HFF-Myc (cell line): Measurements from ENCODE around the gene ELK3.

Experiments used
- DNase-seq: peaks from one replicate; pipeline ENCODE4 v3.0.0-alpha.2; 2011; ENCODE audit warnings: low read depth; ENCODE audit errors: extremely low read depth
- H3K4me3 ChIP-seq: replicated peaks from 2 replicates; pipeline ENCODE4 v1.5.1; 2011; ENCODE audit warnings: low read depth, mild to moderate bottlenecking, control low read depth, low read length
- TF ChIP-seq, protein P1 (sequence below): IDR thresholded peaks from 2 replicates; pipeline ENCODE4 v1.5.1; 2012; ENCODE audit warnings: mild to moderate bottlenecking, low read depth, low read length, control low read depth; ENCODE audit errors: missing control alignments

Gene ELK3

DNA sequence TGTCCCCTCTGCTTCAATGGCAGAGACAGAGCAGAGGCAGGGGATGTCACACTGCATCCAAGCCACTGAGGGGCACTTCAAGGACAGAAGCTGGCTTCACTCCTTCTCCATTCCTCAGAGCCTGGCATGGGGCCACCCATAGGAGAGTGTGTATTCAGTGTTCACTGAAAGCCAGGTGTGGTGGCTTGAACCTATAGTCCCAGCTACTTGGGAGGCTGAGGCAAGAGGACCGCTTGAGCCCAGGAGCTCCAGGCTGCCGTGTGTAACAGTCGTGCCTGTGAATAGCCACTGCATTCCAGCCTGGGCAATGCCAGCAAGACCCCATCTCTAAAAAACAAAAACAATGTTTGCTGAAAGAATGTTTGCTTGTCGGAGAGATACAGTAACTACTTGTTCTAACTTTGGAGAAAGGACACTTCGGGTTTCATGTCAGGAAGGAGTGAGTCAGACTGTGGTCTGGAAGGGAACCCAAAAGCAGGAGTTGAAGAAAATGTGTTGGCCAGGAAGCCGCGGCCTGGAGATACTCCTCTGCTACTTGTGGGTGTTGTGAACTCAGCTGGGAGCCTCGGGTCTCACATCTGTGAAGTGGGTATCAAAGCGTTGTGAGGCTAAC, 43.4 kb downstream of the ELK3 start:
- peak; percentile 89 for DNase-seq
- H3K4me3 ChIP-seq, result peak overlapping the region; percentile 16; the same call in 1 of the 2 replicates
- TF ChIP-seq, protein P1, sequence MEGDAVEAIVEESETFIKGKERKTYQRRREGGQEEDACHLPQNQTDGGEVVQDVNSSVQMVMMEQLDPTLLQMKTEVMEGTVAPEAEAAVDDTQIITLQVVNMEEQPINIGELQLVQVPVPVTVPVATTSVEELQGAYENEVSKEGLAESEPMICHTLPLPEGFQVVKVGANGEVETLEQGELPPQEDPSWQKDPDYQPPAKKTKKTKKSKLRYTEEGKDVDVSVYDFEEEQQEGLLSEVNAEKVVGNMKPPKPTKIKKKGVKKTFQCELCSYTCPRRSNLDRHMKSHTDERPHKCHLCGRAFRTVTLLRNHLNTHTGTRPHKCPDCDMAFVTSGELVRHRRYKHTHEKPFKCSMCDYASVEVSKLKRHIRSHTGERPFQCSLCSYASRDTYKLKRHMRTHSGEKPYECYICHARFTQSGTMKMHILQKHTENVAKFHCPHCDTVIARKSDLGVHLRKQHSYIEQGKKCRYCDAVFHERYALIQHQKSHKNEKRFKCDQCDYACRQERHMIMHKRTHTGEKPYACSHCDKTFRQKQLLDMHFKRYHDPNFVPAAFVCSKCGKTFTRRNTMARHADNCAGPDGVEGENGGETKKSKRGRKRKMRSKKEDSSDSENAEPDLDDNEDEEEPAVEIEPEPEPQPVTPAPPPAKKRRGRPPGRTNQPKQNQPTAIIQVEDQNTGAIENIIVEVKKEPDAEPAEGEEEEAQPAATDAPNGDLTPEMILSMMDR, result no peak

DNA sequence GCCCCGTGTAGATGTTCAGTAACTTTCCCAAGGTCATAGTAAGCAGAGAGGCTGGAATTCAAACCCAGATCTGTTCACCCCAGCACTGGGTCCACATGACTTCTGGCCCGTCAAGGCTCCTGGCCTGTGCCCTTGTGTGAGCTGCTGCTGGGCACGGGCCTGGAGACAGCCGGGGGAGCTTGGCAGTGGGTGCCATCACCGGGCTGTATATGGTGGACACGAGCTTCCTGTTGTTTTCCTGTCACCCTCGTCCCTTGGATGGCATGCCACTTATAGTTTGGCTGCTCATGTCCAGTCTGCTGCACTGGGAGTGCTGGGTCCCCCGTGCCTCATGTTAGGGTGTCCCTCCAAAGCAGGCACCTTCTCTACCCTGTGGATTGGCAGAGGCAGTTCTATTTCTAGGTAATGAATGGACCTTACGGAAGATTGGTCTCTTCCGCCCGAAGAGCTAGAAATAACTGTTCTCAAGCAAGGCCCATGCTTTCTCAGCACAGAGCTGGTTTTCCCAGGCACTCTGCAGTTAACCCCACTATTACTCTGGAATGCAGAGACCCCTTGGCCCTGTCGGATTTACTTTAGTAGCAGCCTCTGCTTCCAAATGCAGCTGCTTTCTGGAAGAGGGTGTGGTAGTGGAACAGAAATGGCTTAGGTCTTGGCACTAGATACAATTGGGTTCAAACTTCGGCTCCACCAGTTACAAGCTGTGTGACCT, 44.3 kb downstream of the ELK3 start:
- DNase-seq, result no peak
- TF ChIP-seq, protein P1, result no peak

DNA sequence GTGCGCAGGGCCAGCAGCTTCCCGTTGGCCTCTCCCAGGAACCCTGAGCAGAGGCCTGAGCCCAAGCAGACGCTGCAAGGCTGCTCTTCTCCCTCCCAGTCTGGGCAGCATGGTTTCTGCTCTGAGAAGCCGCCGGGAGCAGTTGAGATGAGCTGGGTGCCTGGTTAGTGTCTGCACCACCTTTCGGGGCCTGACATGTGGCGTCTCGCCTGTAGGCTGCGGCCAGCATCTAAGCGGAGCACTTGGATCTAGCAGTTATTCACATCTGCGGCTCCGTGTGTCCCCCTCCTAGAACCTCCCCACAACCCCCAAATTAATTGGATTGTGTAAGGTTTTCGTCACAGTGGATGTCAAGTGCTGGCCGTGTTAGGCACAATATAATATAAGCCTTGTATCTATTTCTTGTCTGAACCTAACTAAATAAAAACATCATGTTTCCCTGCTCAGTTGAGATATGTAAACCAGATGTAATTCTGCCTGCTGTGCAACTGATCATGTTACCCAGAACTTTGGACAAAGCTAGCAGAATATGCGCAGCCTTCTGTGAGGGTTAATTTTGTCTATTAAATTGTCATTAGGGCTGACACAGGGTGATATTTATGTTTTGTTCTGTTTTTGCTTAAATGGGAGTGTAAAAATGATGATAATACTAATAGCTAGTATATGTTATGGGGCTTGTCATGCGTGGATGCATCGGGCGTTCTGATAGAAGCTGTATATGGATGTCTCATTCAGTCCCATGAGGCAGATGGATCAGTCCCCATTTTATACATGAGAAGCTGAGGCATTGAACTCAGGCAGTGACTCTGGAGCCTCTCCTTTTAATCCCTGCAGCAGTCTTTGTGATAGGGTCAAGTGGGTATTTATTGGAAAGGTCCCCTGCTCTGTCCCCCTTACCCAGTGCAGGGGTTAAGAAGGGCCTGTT, 45.8 kb downstream of the ELK3 start:
- no peak for DNase-seq
- TF ChIP-seq, protein P1, result no peak
- no peak overlapping the region for H3K4me3 ChIP-seq

More for the DNA sequence above, 44.3 kb downstream of the ELK3 start:
- no peak overlapping the region for H3K4me3 ChIP-seq

DNA sequence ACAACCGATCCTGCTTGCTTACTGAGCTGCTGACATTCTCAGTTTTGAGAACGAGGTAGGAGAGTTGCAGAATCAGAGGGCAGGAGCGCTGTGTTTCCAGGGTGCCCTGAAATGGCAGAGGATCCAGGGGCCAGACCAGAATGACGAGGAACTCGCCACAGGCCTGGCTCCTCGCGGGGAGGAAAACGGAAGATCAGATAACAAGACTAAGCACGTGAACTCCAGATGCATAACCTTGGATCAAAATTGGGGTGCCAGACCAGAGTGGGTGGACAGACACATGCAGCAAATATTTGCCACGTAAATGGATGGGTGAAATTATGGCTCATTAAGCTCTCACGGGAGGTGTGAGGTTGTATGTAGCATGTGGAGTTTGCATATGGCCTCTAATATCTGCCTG, 46.5 kb downstream of the ELK3 start:
- no peak for DNase-seq
- TF ChIP-seq, protein P1, result no peak
- no peak overlapping the region for H3K4me3 ChIP-seq

DNA sequence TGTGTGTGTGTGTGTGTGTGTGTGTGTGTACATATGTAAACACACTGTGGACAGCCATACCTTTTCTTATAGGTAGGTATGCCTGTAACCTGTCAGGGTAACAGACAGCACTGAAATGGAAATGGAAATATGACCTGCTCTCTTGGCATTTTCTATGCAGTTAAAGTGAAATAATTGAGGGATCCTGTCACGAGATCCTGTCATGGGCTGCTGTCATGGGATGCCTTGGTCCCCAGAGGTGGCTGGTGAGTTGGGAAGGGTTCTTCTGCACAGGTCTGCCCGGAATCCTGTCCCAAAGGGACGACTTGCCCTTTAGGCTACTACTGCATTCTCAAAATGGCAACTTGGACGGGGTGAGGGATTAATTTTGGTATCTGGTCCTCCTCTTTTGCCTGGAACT, 47.3 kb downstream of the ELK3 start:
- TF ChIP-seq, protein P1, result no peak
- no peak overlapping the region for H3K4me3 ChIP-seq
- DNase-seq, result no peak

DNA sequence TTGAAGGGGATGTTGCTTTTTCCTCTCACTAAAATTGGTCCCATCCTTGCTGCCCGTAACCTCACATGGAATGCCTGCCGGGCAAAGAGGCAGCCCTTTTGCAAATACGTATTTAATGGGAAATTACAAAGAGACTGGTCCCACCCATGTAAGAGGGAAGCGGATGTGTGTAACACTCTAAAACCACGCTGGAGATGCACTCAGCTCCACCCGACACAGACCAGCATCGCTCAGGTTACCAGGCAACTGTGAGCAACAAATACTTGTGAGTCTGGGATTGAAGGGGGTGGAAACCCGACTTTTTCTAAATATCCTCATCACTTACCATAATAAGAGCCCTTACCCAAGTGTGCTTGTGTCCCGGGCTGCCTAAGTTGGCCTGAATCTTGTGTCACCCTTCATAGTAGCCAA, 47.7 kb downstream of the ELK3 start:
- no peak overlapping the region for H3K4me3 ChIP-seq
- TF ChIP-seq, protein P1, result no peak
- DNase-seq, result no peak
